Neural progenitor cell (in vitro differentiated cells): Measurements from ENCODE around the gene UACA.

Experiments used
- CTCF ChIP-seq: fragments of 200-600 bp; sonication (generic); IDR thresholded peaks from 2 replicates; pipeline ENCODE4 v1.5.1; 2017; ENCODE audit warnings: antibody characterized with exemption, mild to moderate bottlenecking
- EZH2 ChIP-seq: fragments of 200-600 bp; sonication (generic); IDR thresholded peaks from 2 replicates; pipeline ENCODE4 v1.6.1; 2017; ENCODE audit warnings: antibody characterized with exemption, mild to moderate bottlenecking, moderate library complexity

GRCh38 chr15:70632079-70632478 lies 131.3 kb downstream of the UACA start:
- TF ChIP-seq EZH2: no peak
- TF ChIP-seq CTCF: no peak
